Tibial nerve (tissue), 4 donors: ENCODE measurements around the gene PTGR3.

Experiments used
- EP300 ChIP-seq, 2 donors: sonication (generic); formaldehyde crosslinking; IDR thresholded peaks; one replicate each; pipeline ENCODE4 v1.6.1; 2017; ENCODE audit warnings: antibody characterized with exemption in 2 of 2, mild to moderate bottlenecking in 1 of 2
- POLR2A ChIP-seq, 2 donors: fragments of 450-650 bp; IDR thresholded peaks; one replicate each; pipeline ENCODE4 v1.6.1; 2017; ENCODE audit warnings: antibody characterized with exemption in 2 of 2, mild to moderate bottlenecking in 2 of 2, moderate library complexity in 2 of 2
- TF ChIP-seq, protein P1 (sequence below), 5 experiments: fragments of 200-600 bp in 3 of 5; fragments of 450-650 bp in 2 of 5; sonication (generic) in 3 of 5; IDR thresholded peaks; one replicate each; pipeline ENCODE4 v1.5.1; 2016 to 2019; ENCODE audit warnings: antibody characterized with exemption in 5 of 5, mild to moderate bottlenecking in 3 of 5, moderate library complexity in 2 of 5

DNA sequence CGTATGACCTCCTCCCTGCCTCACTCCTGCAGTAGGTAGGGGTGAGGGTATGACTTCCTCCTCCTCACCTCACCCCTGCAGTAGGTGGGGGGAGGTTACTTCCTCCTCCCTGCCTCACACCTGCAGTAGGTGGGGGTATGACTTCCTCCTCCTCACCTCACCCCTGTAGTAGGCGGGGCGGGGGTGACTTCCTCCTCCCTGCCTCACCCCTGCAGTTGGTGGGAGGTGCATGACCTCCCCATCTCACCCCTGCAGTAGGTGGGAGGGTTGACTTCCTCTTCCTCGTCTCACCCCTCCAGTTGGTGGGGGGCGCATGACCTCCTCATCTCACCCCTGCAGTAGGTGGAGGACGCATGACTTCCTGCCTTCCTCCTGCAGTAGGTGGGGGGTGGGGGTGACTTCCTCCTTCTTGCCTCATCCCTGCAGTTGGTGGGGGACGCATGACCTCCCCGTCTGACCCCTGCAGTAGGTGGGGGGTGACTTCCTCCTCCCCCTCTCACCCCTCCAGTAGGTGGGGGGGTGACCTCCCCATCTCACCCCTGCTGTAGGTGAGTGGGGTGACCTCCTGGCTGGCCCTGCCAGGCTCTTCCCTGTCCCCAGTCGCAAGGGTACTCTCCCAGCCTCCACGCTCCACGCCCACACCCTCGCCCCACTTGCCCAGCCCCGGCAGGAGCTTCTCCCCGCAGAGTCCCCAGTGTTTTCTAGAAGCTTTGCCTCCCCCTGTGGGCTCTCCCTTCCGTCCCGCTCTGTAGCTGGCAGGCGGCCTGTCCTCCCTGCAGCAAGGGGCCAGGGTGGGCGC is 40.9 kb upstream of the PTGR3 start:
- TF ChIP-seq, protein P1, sequence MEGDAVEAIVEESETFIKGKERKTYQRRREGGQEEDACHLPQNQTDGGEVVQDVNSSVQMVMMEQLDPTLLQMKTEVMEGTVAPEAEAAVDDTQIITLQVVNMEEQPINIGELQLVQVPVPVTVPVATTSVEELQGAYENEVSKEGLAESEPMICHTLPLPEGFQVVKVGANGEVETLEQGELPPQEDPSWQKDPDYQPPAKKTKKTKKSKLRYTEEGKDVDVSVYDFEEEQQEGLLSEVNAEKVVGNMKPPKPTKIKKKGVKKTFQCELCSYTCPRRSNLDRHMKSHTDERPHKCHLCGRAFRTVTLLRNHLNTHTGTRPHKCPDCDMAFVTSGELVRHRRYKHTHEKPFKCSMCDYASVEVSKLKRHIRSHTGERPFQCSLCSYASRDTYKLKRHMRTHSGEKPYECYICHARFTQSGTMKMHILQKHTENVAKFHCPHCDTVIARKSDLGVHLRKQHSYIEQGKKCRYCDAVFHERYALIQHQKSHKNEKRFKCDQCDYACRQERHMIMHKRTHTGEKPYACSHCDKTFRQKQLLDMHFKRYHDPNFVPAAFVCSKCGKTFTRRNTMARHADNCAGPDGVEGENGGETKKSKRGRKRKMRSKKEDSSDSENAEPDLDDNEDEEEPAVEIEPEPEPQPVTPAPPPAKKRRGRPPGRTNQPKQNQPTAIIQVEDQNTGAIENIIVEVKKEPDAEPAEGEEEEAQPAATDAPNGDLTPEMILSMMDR (IDR thresholded peaks at IDR 0.05), result no peak
- TF ChIP-seq POLR2A (IDR thresholded peaks at IDR 0.05) (no peak), EP300 (IDR thresholded peaks at IDR 0.05) (no peak)
